ENCODE results near the gene GLTP.

GRCh38 chr12:109836916-109837315 is 43.4 kb downstream of the GLTP start:
- TF ChIP-seq POLR2AphosphoS5 (IDR thresholded peaks at IDR 0.05): no peak
- no peak for TF ChIP-seq CTCF (IDR thresholded peaks at IDR 0.05)
